Measurements from ENCODE around the gene TSPAN16.
"Not testable (repeated sequence)": the region's sequence is repeated elsewhere in the genome, so short reads cannot be mapped to it uniquely, and the experiment has no call there.

TSPAN16 gene

GRCh38 chr19:11338569-11339253 is 42.8 kb downstream of the TSPAN16 start:
- TF ChIP-seq ISL1 (CRISPR knock-in tag; IDR thresholded peaks at IDR 0.05), result no peak
- TF ChIP-seq CSRNP3 (CRISPR knock-in tag; IDR thresholded peaks at IDR 0.05), result no peak
- no peak for TF ChIP-seq ZNF565 (CRISPR knock-in tag; conservative IDR thresholded peaks at IDR 0.05; ENCODE audit: low read depth)
- TF ChIP-seq TCF4 (CRISPR knock-in tag; IDR thresholded peaks at IDR 0.05; ENCODE audit: borderline replicate concordance), result no peak
- TF ChIP-seq ARNTL (CRISPR knock-in tag; IDR thresholded peaks at IDR 0.05; ENCODE audit: borderline replicate concordance, low read depth), result no peak
- no peak for TF ChIP-seq ZNF8 (CRISPR knock-in tag; IDR thresholded peaks at IDR 0.05)
- TF ChIP-seq, protein P1, sequence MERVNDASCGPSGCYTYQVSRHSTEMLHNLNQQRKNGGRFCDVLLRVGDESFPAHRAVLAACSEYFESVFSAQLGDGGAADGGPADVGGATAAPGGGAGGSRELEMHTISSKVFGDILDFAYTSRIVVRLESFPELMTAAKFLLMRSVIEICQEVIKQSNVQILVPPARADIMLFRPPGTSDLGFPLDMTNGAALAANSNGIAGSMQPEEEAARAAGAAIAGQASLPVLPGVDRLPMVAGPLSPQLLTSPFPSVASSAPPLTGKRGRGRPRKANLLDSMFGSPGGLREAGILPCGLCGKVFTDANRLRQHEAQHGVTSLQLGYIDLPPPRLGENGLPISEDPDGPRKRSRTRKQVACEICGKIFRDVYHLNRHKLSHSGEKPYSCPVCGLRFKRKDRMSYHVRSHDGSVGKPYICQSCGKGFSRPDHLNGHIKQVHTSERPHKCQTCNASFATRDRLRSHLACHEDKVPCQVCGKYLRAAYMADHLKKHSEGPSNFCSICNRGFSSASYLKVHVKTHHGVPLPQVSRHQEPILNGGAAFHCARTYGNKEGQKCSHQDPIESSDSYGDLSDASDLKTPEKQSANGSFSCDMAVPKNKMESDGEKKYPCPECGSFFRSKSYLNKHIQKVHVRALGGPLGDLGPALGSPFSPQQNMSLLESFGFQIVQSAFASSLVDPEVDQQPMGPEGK (CRISPR knock-in tag; IDR thresholded peaks at IDR 0.05; ENCODE audit: borderline replicate concordance), result no peak
- TF ChIP-seq CSDC2 (CRISPR knock-in tag; IDR thresholded peaks at IDR 0.05), result no peak
- no peak for TF ChIP-seq POU6F1 (CRISPR knock-in tag; IDR thresholded peaks at IDR 0.05; ENCODE audit: borderline replicate concordance, low read depth)
- peak; percentile 16 for ATAC-seq

DNA sequence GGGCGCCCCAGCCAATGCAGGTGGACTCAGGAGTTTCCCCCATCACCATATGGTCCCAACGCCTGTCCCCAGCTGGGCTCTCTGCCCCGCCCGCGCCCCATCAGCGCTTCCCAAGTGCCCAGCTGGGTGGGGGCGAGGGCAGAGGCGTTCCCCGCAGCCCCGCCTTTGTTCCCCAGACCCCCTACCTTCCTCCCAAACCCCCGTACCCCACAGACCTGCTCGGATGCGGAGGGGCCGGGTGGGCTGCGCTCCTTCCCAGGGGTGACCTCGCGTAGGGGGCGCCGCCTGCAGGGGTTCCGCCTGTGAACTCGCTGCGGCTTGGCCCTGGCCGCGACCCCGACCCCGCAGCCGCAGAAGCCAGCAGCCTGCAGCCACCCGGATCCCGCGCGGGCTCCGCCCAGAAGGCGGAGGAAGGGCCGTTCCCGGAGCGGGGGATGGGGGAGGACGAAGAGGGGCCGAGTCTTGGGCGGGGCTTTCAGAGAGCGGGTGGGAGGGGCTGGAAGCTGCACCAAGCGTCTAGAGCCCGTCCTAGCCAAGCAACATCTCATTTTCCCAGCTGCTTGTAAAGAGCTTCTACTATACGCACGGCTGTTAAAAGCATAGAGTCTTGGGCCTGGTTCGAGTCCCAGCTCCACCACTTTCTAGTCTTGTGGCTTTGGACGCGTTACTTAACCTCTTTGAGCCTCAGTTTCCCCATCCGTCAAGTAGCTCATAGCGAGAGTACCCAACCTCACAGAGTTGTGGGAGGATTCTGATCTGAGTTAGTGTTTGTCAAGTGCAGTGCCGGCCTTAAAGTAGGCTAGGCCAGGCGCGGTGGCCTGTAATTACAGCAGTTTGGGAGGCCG is 43.5 kb downstream of the TSPAN16 start, which contains the start of gene RAB3D:
RAB3D (minus strand) TSS at position 404 of the 845 bp plus-strand sequence. CDS start 2,258 bp downstream, outside the sequence.
- TF ChIP-seq SNAI2 (CRISPR knock-in tag; IDR thresholded peaks at IDR 0.05) (no peak), ISL1 (CRISPR knock-in tag; IDR thresholded peaks at IDR 0.05) (no peak), ARNTL (CRISPR knock-in tag; IDR thresholded peaks at IDR 0.05; ENCODE audit: borderline replicate concordance, low read depth) (no peak), TOX (CRISPR knock-in tag; IDR thresholded peaks at IDR 0.05; ENCODE audit: borderline replicate concordance) (no peak), ZFP30 (CRISPR knock-in tag; IDR thresholded peaks at IDR 0.05) (no peak), CSRNP3 (CRISPR knock-in tag; IDR thresholded peaks at IDR 0.05) (no peak), PPARA (CRISPR knock-in tag; IDR thresholded peaks at IDR 0.05; ENCODE audit: borderline replicate concordance) (no peak), ZNF565 (CRISPR knock-in tag; conservative IDR thresholded peaks at IDR 0.05; ENCODE audit: low read depth) (no peak), TCF4 (CRISPR knock-in tag; IDR thresholded peaks at IDR 0.05; ENCODE audit: borderline replicate concordance) (no peak), BACH2 (CRISPR knock-in tag; IDR thresholded peaks at IDR 0.05; ENCODE audit: borderline replicate concordance) (no peak), OSR1 (CRISPR knock-in tag; IDR thresholded peaks at IDR 0.05) (no peak), RARB (CRISPR knock-in tag; IDR thresholded peaks at IDR 0.05) (no peak), POU6F1 (CRISPR knock-in tag; IDR thresholded peaks at IDR 0.05; ENCODE audit: borderline replicate concordance, low read depth) (no peak), ZC3H10 (CRISPR knock-in tag; IDR thresholded peaks at IDR 0.05) (no peak)
- TF ChIP-seq, protein P2, sequence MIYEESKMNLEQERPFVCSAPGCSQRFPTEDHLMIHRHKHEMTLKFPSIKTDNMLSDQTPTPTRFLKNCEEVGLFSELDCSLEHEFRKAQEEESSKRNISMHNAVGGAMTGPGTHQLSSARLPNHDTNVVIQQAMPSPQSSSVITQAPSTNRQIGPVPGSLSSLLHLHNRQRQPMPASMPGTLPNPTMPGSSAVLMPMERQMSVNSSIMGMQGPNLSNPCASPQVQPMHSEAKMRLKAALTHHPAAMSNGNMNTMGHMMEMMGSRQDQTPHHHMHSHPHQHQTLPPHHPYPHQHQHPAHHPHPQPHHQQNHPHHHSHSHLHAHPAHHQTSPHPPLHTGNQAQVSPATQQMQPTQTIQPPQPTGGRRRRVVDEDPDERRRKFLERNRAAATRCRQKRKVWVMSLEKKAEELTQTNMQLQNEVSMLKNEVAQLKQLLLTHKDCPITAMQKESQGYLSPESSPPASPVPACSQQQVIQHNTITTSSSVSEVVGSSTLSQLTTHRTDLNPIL (CRISPR knock-in tag; IDR thresholded peaks at IDR 0.05; ENCODE audit: low read depth), result no peak
- TF ChIP-seq, protein P3, sequence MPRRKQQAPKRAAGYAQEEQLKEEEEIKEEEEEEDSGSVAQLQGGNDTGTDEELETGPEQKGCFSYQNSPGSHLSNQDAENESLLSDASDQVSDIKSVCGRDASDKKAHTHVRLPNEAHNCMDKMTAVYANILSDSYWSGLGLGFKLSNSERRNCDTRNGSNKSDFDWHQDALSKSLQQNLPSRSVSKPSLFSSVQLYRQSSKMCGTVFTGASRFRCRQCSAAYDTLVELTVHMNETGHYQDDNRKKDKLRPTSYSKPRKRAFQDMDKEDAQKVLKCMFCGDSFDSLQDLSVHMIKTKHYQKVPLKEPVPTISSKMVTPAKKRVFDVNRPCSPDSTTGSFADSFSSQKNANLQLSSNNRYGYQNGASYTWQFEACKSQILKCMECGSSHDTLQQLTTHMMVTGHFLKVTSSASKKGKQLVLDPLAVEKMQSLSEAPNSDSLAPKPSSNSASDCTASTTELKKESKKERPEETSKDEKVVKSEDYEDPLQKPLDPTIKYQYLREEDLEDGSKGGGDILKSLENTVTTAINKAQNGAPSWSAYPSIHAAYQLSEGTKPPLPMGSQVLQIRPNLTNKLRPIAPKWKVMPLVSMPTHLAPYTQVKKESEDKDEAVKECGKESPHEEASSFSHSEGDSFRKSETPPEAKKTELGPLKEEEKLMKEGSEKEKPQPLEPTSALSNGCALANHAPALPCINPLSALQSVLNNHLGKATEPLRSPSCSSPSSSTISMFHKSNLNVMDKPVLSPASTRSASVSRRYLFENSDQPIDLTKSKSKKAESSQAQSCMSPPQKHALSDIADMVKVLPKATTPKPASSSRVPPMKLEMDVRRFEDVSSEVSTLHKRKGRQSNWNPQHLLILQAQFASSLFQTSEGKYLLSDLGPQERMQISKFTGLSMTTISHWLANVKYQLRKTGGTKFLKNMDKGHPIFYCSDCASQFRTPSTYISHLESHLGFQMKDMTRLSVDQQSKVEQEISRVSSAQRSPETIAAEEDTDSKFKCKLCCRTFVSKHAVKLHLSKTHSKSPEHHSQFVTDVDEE (CRISPR knock-in tag; IDR thresholded peaks at IDR 0.05), result no peak
- peak; percentile 92 for ATAC-seq

DNA sequence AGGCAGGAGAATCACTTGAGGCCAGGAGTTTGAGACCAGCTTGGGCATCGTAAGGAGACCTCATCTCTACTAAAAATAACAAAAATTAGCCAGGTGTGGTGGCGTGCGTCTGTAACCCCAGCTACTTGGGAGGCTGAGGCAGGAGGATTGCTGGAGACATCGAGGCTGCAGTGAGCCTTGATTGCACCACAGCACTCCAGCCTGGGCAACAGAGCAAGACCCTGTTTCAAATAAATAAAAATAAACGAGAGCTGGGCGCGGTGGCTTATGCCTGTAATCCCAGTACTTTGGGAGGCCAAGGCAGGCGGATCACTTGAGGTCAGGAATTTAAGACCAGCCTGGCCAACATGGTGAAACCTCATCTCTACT is 44.1 kb downstream of the TSPAN16 start:
- ATAC-seq, result not testable (repeated sequence)
